Uterus (tissue), 2 donors: ENCODE measurements around the gene MAP3K7CL.

ENCODE experiments used
- POLR2A ChIP-seq, 2 donors: fragments of 450-650 bp; IDR thresholded peaks; one replicate each; pipeline ENCODE4 v1.6.1; 2016; ENCODE audit warnings: antibody characterized with exemption in 2 of 2, mild to moderate bottlenecking in 1 of 2, moderate library complexity in 1 of 2
- TF ChIP-seq, protein P1 (sequence below), 4 experiments: fragments of 200-600 bp in 2 of 4; fragments of 450-650 bp in 2 of 4; sonication (generic) in 2 of 4; IDR thresholded peaks; one replicate each; pipeline ENCODE4 v1.5.1; 2016 to 2019; ENCODE audit warnings: antibody characterized with exemption in 4 of 4, mild to moderate bottlenecking in 2 of 4, moderate library complexity in 1 of 4

GRCh38 chr21:29151931-29152330, 21.5 kb downstream of the MAP3K7CL start:
- TF ChIP-seq, protein P1, sequence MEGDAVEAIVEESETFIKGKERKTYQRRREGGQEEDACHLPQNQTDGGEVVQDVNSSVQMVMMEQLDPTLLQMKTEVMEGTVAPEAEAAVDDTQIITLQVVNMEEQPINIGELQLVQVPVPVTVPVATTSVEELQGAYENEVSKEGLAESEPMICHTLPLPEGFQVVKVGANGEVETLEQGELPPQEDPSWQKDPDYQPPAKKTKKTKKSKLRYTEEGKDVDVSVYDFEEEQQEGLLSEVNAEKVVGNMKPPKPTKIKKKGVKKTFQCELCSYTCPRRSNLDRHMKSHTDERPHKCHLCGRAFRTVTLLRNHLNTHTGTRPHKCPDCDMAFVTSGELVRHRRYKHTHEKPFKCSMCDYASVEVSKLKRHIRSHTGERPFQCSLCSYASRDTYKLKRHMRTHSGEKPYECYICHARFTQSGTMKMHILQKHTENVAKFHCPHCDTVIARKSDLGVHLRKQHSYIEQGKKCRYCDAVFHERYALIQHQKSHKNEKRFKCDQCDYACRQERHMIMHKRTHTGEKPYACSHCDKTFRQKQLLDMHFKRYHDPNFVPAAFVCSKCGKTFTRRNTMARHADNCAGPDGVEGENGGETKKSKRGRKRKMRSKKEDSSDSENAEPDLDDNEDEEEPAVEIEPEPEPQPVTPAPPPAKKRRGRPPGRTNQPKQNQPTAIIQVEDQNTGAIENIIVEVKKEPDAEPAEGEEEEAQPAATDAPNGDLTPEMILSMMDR (IDR thresholded peaks at IDR 0.05): no peak
- TF ChIP-seq POLR2A (IDR thresholded peaks at IDR 0.05): no peak
